Sigmoid colon (tissue), 4 donors: ENCODE results near the gene ITPR1.

ENCODE experiments used
- CTCF ChIP-seq, 4 experiments: fragments of 450-650 bp in 3 of 4; fragments of 200-600 bp in 1 of 4; IDR thresholded peaks; one replicate each; pipeline ENCODE4 v1.5.1; 2016 to 2019; ENCODE audit warnings: antibody characterized with exemption in 4 of 4, mild to moderate bottlenecking in 3 of 4, moderate library complexity in 2 of 4
- POLR2A ChIP-seq, 2 donors: fragments of 450-650 bp; IDR thresholded peaks; one replicate each; pipeline ENCODE4 v1.6.1; 2016; ENCODE audit warnings: antibody characterized with exemption in 2 of 2, mild to moderate bottlenecking in 2 of 2, moderate library complexity in 2 of 2
- POLR2AphosphoS5 ChIP-seq, 4 donors: sonication (generic); formaldehyde crosslinking; IDR thresholded peaks; one replicate each; pipeline ENCODE4 v1.6.1; 2017; ENCODE audit warnings: antibody characterized with exemption in 4 of 4

- TF ChIP-seq CTCF (IDR thresholded peaks at IDR 0.05) (no peak), POLR2A (IDR thresholded peaks at IDR 0.05) (no peak), POLR2AphosphoS5 (IDR thresholded peaks at IDR 0.05) (no peak)
Observed at GRCh38 chr3:4814305-4814903, 321.3 kb downstream of the ITPR1 start.
